DND-41 (cell line): ENCODE results near the gene MTURN.

Experiments
- ATAC-seq: fragments of 200-7000 bp; cut with Tn5 transposase; 3 replicates; pipeline ENCODE4 v1.9.1; 2021; ENCODE audit warnings: low read depth; ENCODE audit not compliant: insufficient read depth
- DNase-seq: peaks from one replicate; pipeline ENCODE4 v3.0.0-alpha.2; 2020
- H2AFZ ChIP-seq: 2 replicates; pipeline ENCODE4 v1.6.0; 2012; ENCODE audit warnings: low read depth, low read length
- H3K27ac ChIP-seq: 2 replicates; pipeline ENCODE4 v1.5.1; 2012; ENCODE audit warnings: low read length, inconsistent platforms
- H3K27me3 ChIP-seq: fragments of 200-600 bp; sonication (generic); 2 replicates; pipeline ENCODE4 v1.6.0; 2012; ENCODE audit warnings: low read length, mild to moderate bottlenecking, inconsistent platforms; ENCODE audit not compliant: insufficient read depth, poor library complexity
- H3K36me3 ChIP-seq: 2 replicates; pipeline ENCODE4 v1.5.1; 2012; ENCODE audit warnings: low read length, inconsistent platforms; ENCODE audit not compliant: insufficient read depth
- H3K4me1 ChIP-seq: 2 replicates; pipeline ENCODE4 v1.5.1; 2012; ENCODE audit warnings: mild to moderate bottlenecking, low read length; ENCODE audit not compliant: insufficient read depth
- H3K4me2 ChIP-seq: 2 replicates; pipeline ENCODE4 v1.6.0; 2012; ENCODE audit warnings: mild to moderate bottlenecking, moderate library complexity, low read length, inconsistent platforms; ENCODE audit not compliant: insufficient read depth
- H3K4me3 ChIP-seq, 2 experiments: fragments of 200-600 bp in 1 of 2; shearing (Covaris generic) in 1 of 2; 2 replicates each; pipeline ENCODE4 v1.5.1; 2012 to 2016; ENCODE audit warnings: inconsistent platforms in 2 of 2, low read length in 2 of 2, mild to moderate bottlenecking in 2 of 2, low read depth in 1 of 2, moderate library complexity in 1 of 2
- H3K79me2 ChIP-seq: 2 replicates; pipeline ENCODE4 v1.6.0; 2012; ENCODE audit warnings: low read length, inconsistent platforms; ENCODE audit not compliant: insufficient read depth
- H3K9ac ChIP-seq: 2 replicates; pipeline ENCODE4 v1.6.0; 2012; ENCODE audit warnings: low read depth, mild to moderate bottlenecking, inconsistent platforms, low read length, moderate library complexity
- H3K9me3 ChIP-seq: 2 replicates; pipeline ENCODE4 v1.5.1; 2012; ENCODE audit warnings: low read length, moderate library complexity, mild to moderate bottlenecking, inconsistent platforms; ENCODE audit not compliant: insufficient read depth, severe bottlenecking
- H4K20me1 ChIP-seq: 2 replicates; pipeline ENCODE4 v1.6.0; 2012; ENCODE audit warnings: low read length; ENCODE audit not compliant: insufficient read depth
- EZH2 ChIP-seq: IDR thresholded peaks from 3 replicates; pipeline ENCODE4 v1.6.1; 2012; ENCODE audit warnings: borderline replicate concordance, low read depth, mild to moderate bottlenecking, moderate library complexity, low read length, inconsistent platforms; ENCODE audit not compliant: severe bottlenecking
- TF ChIP-seq, protein P1 (sequence below): IDR thresholded peaks from 2 replicates; pipeline ENCODE4 v1.5.1; 2012; ENCODE audit warnings: borderline replicate concordance, low read length, moderate library complexity, mild to moderate bottlenecking; ENCODE audit not compliant: poor library complexity, severe bottlenecking; ENCODE audit errors: extremely low read depth

MTURN gene

DNA sequence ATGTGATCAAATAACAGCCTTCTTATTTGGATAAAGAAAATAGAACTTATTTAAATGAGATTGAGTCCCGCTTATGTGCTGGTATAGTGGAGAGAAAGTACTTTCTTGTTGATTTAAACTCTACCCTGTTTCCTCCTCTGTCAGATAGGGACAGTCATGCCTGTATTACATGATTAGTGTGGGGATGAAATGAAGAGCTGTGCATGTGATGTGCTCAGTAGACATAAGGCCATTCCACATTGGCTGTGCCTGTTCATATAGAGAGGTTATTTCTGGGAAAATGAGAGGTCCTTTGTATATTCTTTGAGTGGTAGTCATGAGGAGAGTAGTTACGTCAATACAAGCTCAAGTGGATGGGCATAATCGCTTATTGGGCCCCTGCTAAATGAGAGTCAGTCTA, 5.7 kb downstream of the MTURN start:
- peaks cover 4% of the 10 kb centered on the region for H3K4me1 ChIP-seq
- no peak overlapping the region for H3K4me2 ChIP-seq
- H3K27me3 ChIP-seq = no peaks in the 10 kb centered on the region
- no peak for TF ChIP-seq EZH2
- TF ChIP-seq, protein P1, sequence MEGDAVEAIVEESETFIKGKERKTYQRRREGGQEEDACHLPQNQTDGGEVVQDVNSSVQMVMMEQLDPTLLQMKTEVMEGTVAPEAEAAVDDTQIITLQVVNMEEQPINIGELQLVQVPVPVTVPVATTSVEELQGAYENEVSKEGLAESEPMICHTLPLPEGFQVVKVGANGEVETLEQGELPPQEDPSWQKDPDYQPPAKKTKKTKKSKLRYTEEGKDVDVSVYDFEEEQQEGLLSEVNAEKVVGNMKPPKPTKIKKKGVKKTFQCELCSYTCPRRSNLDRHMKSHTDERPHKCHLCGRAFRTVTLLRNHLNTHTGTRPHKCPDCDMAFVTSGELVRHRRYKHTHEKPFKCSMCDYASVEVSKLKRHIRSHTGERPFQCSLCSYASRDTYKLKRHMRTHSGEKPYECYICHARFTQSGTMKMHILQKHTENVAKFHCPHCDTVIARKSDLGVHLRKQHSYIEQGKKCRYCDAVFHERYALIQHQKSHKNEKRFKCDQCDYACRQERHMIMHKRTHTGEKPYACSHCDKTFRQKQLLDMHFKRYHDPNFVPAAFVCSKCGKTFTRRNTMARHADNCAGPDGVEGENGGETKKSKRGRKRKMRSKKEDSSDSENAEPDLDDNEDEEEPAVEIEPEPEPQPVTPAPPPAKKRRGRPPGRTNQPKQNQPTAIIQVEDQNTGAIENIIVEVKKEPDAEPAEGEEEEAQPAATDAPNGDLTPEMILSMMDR = no peak
- H4K20me1 ChIP-seq = no peaks in the 10 kb centered on the region
- no peak overlapping the region for H3K4me3 ChIP-seq
- no peaks in the 10 kb centered on the region for H3K9me3 ChIP-seq
- no peaks in the 10 kb centered on the region for H3K36me3 ChIP-seq
- no peaks in the 10 kb centered on the region for H3K79me2 ChIP-seq
- DNase-seq (no peak), ATAC-seq (no peak)
- H3K27ac ChIP-seq = no peak overlapping the region
- H3K9ac ChIP-seq = no peak overlapping the region
- no peak overlapping the region for H2AFZ ChIP-seq

DNA sequence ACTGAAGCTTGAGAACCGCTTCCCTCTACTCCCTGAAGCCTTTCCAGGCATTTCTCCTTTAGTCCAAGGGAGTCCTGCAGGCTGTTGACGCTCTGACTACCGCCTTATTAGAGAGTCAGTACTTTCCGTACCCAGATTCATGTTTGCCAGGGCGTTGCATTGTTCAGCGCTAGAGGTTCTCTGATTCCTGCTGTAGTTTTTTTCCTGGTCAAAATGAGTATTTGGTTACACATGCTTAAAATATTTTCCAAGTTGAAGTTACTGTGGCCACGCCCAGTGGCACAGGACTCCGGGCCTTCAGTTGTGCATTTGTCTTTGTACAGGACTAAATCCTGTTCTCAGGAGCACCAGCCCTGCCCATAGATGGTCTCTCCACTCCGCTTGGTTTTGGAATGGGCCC, 7.9 kb downstream of the MTURN start:
- Histone ChIP-seq H4K20me1 (no peaks in the 10 kb centered on the region), H3K36me3 (no peaks in the 10 kb centered on the region), H3K9me3 (no peaks in the 10 kb centered on the region), H3K27me3 (no peaks in the 10 kb centered on the region), H3K4me2 (no peak overlapping the region), H3K4me1 (no peaks in the 10 kb centered on the region), H3K27ac (no peak overlapping the region), H2AFZ (no peak overlapping the region), H3K4me3 (no peak overlapping the region), H3K79me2 (no peaks in the 10 kb centered on the region), H3K9ac (no peak overlapping the region)
- no peak for DNase-seq
- ATAC-seq = no peak
- no peak for TF ChIP-seq EZH2
- TF ChIP-seq, protein P1 = no peak

DNA sequence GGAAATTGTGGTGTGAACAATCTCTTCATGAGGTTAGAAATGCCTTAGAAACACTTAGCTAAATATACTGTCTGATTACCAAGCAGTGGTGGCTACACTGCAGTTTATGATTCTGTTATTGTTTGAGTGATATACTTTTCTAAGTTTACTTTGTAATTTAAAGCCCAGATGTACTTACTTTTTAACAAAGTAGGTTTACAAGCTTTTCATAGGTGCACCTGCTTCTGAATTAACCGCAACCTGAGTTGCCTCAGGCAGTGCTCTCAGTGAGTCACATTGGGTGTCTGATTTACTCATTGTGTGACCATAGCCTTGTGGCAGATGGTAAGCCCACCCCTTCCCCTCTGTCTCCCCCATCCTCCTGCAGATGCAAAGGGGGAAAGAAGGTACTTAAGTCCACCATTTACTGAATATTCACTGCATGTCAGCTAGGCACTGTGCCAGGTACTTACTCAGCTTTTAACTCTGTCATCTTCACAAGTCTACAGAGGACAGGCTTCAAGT, 9.0 kb downstream of the MTURN start:
- Histone ChIP-seq H3K4me2 (no peak overlapping the region), H3K36me3 (no peaks in the 10 kb centered on the region), H3K9me3 (no peaks in the 10 kb centered on the region), H3K4me1 (no peaks in the 10 kb centered on the region), H4K20me1 (no peaks in the 10 kb centered on the region), H3K79me2 (no peaks in the 10 kb centered on the region), H3K4me3 (no peak overlapping the region), H3K27me3 (no peaks in the 10 kb centered on the region), H3K27ac (no peak overlapping the region), H3K9ac (no peak overlapping the region), H2AFZ (no peak overlapping the region)
- ATAC-seq = peak; percentile 48; the same call in 1 of the 3 replicates
- TF ChIP-seq, protein P1 = no peak
- no peak for TF ChIP-seq EZH2
- no peak for DNase-seq
